Skin of body (tissue), 2 donors: ENCODE results near the gene HTR2A. TPM values are rescaled to one million over a fixed set of nuclear protein-coding genes. Genes with fewer than 3 reads are reported as not detected.
A peak's percentile ranks its signal among the peaks of the same experiment; 100 is the strongest.
"Not testable (repeated sequence)": the region's sequence is repeated elsewhere in the genome, so short reads cannot be mapped to it uniquely, and the experiment has no call there.

Experiments used
- DNase-seq: peaks from one replicate; lab custom pipeline; 2025; lab: John Stamatoyannopoulos, UW
- total RNA-seq: library from RNA; depleted of rRNA; stranded (reverse); fragments of >200 nt; gene quantifications from one replicate; pipeline ENCODE4 v1.2.3, GENCODE V29; 2014

Gene HTR2A
- total RNA-seq, 1 donor from 2014 or later = 0.69 TPM

DNA sequence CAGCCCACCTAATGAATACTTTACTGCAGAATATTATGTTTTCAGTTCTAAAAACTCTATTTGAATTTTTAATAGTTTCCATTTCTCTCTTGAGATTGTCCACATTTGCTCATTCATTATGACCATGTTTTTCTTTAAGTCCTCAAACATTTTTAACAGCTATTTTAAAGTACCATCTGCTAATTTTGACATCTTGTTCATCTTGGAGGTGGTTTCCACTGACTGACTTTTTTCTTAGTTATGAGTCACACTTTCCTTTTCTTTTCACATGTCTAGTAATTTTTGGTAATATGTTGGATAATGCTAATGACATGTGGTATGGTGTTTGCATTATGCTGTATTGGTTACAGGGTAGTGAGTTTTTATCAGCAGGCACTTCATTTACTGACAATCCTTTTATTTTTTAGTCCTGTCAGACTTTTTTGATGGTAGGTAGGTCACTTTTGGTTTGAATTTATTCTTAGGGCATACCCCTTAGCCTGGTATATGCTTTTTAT, 84.5 kb downstream of the HTR2A start:
- DNase-seq = no peak

- DNase-seq = no peak
Measured at GRCh38 chr13:46810440-46810839, 86.4 kb downstream of the HTR2A start.

- DNase-seq = not testable (repeated sequence)
Measured at GRCh38 chr13:46804921-46805320, 91.9 kb downstream of the HTR2A start.

DNA sequence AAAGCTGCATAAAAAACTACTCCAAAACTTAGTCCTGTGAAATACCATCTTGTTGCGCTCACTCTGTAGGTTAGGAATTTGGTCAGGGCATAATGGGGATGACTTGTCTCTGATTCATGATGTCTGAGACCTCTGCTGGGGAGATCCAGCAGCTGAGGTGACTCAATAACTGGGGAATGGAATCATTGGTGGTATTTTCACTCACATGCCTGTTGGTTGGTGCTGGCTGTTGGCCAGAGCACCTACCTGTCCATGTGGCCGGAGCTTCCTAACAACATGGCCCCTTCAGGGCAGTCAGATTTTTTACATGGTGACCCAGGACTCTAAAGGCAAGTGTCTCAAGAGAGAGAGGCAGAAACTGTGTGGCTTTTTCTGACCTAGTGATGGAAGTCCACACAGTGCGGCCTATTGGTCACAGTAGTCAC, 92.5 kb downstream of the HTR2A start:
- no peak for DNase-seq

- DNase-seq = no peak
Measured at GRCh38 chr13:46803586-46803985, 93.3 kb downstream of the HTR2A start.

GRCh38 chr13:46801858-46802257, 95.0 kb downstream of the HTR2A start:
- DNase-seq = no peak

- DNase-seq = no peak
Measured at GRCh38 chr13:46799139-46799538, 97.7 kb downstream of the HTR2A start.

- no peak for DNase-seq
Measured at GRCh38 chr13:46797501-46798237, 99.2 kb downstream of the HTR2A start.

GRCh38 chr13:46796515-46797474, 100.1 kb downstream of the HTR2A start, which contains the start of gene ESD:
ESD (minus strand) TSS chr13:46797161; CDS start chr13:46791413, 5,748 bp downstream.
- peak; percentile 89 for DNase-seq

- no peak for DNase-seq
Measured at GRCh38 chr13:46796129-46796514, 100.7 kb downstream of the HTR2A start.

GRCh38 chr13:46795321-46795720, 101.5 kb downstream of the HTR2A start:
- DNase-seq = no peak

DNA sequence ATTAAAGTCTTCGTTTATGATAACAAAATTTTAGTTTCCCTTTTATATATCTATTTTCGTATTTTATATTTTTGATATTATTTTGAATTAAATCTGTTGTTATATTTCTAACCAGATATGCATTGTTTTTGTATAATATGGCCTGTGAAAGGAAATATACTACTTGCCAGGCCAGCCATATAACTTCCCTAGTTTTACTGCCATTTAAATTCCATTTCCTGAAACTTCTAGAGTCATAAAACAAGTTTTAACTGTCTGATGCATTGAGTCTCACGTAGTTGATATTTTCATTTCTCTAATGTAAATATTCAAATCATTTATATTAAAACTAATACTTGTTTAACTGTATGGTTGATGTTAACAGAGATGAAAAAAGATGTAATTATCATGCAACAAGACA, 113.3 kb downstream of the HTR2A start:
- no peak for DNase-seq

DNA sequence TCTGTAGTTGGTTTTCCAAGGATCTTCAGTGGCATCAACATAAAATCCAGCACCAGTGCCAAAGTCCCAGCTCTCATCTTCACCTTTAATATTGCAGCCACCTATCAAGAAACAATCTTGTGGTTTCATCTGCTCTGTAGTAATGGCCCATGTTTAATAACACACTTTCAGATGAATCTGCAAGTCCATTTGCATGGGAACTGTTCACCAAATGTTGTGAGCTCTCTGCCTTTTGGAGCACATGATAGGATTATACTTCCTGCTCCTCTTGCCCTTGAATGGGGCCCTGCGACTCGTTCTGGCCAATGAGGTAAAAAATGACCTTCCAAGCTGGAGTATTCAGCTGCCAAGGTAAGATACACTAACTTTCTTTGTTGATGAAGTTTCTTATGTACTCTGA, 114.2 kb downstream of the HTR2A start:
- DNase-seq = no peak

- DNase-seq = no peak
Measured at GRCh38 chr13:46782066-46782465, 114.8 kb downstream of the HTR2A start.

Other genes starting within 250 kb of the HTR2A start
- gene ESD, start 99.9 kb downstream of the HTR2A start, total RNA-seq = 113 TPM